DMS53 treated with DMSO at 0.1 percent for 48 hours (cell line): Measurements from ENCODE around the gene WNT5B.
"Not testable (repeated sequence)": the region's sequence is repeated elsewhere in the genome, so short reads cannot be mapped to it uniquely, and the experiment has no call there.

Experiments
- DNase-seq: peaks from one replicate; lab custom pipeline; 2025; ENCODE audit not compliant: unreplicated experiment; lab: John Stamatoyannopoulos, UW

Gene WNT5B

DNA sequence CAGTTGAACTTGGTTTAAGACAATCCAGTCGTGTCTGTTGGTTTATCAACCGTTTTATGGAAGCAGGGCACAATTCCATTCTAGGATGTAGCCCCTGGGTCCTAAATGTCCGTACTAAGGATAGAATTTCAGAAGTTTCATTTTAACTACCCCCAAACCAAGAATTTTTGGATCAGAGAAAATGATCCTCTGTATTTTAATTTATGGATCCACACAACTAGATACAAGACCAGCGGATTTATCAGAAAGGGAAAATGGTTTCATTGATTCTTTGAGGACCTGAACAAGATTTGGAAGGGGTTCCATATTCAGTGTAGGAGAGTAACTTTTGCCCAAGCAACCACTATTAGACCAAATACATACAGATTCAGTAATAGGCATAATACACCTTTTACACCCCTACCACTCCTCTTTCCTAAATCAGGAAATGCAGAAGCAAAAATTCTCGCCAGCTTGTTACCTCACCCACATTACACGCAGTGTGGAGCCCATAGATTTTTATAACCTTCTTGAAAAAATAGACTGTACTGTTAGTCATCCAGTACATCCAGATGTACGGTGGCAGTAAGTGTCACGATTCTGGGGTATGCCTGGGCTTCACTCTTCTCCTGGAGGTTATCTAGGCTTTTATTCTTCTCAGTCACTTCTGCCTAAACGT lies 33.2 kb upstream of the WNT5B start:
- no peak for DNase-seq

DNA sequence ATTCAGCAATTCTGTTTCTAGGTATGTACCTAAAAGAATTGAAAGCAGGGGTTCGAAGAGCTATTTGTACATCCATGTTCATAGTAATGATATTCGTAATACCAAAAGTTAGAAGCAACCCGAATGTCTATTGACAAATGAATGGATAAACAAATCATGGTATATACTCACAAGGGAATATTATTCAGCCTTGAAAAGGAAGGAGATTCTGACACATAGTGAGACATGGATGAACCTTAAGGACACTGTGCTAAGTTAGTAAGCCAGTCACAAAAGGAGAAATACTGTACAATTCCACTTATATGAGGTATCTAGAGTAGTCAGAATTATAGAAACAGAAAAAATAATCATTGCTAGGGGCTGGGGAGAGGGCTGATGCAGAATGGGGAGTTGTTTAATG lies 30.3 kb upstream of the WNT5B start:
- no peak for DNase-seq

DNA sequence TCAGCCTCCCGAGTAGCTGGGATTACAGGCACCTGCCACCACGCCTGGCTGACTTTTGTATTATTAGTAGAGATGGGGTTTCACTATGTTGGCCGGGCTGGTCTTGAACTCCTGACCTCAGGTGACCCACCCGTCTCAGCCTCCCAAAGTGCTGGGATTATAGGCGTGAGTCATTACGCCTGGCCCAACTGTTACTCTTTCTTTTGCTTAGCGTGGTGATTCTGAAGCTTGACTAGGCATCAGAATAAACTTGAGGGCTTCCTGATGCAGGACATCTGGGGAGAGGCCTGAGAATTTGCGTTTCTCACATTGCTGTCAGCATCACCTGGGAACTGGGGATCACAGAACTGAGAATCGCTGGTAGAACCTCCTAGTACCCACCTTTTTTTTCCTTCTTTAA lies 26.3 kb upstream of the WNT5B start:
- DNase-seq = not testable (repeated sequence)

DNA sequence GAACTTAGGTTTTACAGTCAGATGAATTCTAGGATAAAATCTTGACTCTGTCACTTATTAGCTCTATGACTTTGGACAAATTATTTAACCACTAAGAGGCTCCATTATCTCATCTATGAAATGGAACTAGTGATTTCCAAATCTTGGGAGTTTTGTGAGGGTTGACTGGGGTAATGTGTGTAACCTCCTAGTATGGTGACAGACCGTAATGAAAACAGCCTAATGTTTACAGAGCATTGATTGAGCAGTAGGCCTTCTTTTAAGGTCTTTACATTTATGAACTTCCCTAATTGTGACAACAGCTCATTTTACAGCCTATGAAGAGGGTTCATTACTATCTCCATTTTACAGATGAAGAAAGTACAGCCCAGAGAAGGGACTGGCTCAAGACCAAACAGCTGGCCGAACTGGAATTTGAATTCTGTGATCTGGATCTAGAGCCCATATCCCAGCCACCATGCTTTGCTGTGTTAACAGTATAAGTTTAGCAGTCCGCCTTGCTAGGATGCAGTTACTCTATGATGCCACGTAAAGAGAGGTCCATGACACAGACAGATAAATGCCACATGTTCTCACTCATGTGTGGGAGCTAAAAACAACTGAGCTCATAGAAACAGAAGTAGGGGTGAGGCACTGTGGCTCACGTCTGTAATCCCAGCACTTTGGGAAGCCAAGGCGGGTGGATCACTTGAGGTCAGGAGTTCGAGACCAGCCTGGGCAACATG lies 25.6 kb upstream of the WNT5B start:
- no peak for DNase-seq

DNA sequence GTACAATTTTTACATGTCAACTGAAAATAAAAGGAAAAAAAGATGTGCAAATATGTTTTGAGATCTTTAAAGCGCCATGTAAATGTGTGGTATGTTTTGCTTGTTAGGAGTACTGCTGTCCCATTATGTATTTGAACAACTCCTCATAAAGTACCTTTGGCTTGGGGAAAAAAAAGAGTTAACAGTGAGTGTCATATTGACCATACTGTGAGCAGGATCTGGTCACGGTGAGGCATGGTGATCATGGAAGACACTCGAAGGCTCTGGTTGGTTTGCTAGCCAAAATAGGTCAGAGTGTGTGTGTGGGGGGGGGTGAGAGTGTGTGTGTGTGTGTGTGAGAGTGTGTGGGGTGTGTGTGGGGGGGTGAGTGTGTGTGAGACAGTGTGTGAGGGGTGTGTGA lies 24.6 kb upstream of the WNT5B start:
- DNase-seq = no peak

DNA sequence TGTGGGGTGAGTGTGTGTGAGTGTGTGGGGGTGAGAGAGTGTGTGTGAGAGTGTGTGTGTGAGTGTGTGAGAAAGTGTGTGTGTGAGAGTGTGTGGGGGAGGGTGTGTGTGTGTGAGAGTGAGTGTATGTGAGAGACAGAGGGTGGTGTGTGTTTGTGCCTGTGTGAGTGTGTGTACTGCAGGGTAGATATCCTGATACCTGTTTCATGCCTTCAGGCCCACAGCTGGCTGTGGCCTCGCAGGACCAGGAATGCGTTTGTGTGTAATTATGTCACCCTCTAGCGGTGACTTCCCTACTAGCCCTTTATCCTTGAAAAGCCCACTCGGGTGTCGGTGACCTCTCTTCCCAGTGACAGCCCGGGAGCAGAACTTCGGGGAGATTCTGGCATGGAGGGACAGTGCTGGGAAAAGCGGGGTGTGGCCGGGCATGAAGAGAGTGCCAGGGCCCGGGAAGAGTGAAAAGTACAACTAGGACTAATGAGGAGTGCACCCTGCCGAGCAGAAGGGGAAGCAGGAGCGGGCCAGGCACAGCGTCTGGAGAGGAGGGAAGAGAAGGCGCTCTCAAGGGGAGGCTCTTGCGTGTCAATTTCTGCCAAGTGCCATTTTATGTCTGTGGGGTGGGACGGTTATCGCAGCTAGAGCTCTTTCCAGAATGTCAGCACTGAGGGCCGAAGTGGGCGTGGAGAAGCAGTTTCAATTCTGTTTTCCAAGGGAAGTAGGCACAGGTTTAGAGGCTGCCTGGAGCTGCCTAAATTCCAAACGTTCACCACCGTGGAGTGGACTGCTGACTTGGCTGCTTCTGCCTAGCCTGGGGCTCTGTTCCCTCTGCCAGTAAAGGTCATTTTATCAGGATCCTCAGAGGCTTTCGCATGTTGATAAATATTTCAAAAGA lies 23.7 kb upstream of the WNT5B start:
- peak; percentile 95 for DNase-seq

DNA sequence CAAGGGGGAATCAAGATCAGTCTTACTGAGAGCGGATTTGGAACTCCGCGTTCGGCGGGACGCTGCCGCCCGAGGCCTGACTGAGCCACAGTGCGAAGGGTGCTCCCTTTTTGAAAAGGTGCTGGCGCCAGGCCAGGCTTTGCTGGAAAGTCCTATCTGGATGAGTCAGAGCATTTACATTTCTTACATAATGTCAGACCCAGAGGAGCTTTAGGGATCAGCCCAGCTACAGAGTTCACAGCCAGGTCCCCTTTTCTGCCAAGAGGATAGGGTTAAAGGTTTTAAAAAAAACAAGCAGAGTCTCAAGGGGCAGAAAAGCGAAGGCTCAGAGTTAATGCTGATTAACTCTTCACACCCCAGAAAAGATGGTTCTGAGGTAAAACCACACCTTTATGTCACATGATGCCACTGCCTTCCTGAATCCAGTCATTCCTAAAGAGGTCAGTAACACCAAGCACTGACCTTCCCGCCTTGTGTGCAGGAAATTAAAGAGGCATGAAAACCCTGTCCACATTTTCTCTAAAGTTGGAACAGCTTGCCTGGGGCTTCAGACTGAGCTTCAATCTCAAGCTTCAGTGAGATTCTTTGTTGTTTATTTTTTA lies 22.9 kb upstream of the WNT5B start:
- DNase-seq = peak; percentile 96

DNA sequence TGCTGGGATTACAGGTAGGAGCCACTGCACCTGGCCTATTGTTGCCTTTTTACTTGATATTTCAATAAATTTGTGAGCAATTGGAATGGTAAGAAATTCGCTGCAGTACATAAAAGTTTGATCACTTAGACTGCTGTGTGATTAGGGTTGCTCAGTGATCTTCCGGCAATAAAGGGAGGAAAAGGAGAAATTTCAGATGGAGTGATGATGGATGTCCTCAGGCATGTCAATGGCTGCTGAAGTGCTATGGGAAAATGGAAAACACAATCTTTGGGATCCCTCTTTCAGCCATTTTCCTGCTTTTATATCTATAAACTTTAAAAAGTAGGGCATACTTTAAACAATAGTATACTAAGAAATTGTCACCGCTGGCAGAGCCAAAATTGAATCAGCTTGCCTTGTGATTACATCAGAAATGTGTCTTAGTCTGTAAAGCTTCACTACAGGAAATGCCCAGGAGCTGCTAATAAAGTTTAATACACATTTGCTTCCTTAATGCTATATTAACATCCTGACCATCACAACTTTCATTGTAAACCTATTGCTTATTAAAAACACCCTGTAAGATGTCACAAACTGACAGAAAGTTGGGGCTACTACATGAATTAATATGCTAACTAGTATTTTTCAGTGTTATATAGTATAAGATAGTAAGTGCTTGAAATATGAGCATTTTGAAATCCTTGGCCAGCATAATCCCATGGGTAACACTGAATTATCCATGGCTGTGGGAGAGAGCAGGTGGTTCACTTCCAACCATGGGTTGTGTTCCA lies 20.9 kb upstream of the WNT5B start:
- DNase-seq = peak; percentile 20

DNA sequence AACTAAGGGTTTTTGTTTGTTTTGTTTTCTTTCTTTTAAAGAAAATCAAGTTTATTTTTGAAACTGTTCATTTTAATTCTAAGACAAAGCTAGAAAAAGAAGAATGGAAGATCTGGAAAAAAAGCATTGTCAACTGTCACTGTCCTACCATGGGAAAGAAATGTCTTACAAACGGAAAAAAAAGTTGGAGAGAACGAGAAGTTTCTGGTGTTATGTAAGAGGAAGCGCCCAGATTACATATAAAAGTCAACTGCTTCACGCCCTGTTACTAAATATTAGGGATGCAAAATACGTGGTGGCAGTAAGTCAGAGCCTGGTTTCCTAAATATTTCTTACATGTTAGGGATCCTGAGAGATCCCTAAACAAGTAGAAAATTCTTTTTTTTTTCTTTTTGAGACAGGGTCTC lies 20.3 kb upstream of the WNT5B start:
- no peak for DNase-seq

DNA sequence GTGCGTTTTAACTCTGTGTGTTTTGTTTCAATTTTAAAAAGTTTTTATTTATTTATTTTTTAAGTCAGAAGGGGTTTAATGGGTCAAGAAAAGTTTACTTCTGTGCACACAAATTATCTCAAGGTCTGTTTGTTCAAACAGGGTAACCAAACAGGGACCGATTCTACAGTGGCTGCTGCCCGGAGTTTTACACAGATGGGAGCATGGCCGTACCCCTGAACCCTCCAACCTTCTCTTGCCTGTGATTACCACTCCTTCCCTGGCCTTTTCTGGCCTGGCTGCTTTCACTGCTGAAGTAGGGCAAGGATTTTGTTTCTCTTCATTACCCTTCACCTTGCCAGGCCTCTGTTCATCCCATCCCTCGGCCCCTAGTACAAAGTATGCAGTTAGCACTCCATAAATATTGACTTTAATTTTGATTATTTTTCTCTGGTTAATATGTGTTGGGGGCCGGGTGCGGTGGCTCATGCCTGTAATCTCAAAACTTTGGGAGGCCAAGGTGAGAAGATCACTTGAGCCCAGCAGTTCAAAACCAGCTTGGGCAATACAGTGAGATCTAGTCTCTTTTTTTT lies 18.9 kb upstream of the WNT5B start:
- DNase-seq = no peak

DNA sequence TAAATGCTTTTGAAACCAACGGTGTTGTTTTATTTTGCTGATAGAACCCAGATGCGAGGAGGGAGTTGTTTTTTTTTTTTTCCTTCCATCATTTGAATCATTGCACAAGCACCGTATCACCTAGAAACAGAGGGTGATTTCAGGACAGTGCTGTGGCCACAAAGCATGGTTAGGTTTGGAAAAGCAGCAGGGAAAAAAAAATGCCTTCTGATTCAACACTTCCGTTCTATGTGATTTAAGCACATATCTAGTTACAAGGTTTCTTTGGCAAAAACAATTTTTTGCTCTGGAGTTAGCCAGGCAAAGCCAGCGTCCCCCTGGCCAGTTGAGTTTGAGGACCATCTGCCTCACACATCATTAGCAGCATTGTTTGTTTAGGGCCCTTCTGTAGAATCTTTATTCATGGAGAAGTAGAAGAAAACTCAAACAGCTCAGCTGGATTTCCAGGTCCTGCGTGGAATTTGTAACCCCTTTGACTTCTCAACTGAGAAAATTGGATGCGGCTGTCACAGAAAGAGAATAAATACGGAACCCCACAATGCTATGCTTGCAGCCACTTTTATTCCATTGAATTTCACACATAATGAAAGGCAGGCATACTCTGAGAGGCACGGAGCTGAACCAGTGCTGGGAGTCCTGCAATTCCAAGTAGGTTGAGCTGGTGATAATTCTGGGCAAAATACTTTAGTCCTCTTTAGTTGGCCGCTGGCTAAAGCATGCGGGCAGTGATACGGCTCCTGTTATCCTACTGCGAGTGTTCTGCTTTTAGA lies 17.0 kb upstream of the WNT5B start:
- DNase-seq = no peak

DNA sequence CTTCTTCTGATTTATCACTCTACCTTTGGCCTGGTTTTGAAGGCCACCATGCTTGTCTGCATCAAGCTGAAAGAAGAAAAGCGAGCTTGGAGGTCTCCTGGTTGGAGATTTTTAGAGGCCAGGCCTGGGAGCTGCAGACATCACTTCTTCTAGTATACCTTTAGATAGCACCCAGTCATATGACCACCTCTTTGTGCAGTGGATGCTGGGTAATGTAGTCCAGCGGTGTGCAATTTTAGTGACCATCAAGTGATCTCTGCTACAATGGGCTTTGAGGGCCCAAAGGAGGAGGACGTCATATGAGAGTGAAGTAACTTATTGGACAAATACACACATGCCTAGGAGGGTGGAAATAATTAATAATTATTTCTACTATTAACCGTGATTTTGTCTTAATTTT lies 15.2 kb upstream of the WNT5B start:
- no peak for DNase-seq

DNA sequence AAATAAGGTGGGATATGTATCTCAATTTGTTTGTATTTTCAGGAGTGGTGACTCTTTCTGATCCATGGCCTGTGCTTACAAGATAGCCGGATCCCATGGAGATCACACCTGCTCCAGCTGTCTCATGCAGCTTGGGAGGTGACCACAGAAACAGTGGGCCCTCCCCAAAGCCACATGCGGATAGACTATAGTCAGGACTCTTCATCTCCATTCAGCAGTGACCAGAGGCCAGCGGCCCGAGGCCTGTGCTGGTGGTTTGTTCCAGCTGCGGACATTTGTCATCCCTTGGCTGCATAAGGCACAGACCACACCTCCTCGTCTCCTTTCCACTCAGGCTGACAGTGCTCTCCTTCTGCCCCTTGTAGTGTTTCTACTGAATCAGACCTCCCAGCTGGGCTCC lies 14.7 kb upstream of the WNT5B start:
- DNase-seq = no peak

DNA sequence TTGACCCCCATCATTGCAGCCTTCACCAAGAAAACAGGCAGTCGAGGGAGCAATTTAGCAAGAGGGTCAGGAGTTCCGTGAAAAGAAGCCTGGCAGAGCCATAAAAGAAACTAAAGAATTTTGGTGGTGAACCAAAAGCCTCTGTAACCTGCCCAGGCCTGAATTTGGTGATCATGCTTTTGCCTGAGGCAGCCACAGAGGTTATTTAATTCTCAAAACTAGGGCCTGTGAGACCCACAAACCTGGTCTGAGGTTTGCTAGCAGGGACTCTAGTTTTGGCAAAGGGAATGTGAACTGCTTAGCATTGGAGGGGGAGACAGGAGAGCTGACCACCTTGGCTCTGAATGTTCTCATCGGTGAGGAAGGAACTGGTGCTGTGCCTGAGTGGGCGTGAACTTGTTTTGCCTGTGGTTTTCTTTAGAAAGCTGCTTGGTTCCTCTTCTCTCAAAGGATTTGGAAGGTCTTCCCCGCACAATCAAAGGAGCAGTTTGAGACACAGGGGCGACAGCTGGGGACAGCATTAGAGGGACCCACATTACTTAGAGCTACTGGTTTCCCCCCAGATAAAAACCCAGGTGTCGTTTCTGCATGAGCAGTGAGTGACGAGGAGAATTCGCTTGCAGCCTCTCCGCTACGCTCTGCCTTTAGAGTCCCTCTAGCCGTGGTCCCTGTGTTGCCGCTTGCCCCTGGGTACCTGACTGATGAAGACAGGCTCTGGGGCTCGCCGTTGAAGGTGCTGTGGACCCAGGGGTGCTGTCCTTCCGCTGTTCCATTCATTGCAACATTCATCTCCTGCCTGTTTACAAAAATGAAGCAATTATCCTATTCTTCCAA lies 12.6 kb upstream of the WNT5B start:
- no peak for DNase-seq

DNA sequence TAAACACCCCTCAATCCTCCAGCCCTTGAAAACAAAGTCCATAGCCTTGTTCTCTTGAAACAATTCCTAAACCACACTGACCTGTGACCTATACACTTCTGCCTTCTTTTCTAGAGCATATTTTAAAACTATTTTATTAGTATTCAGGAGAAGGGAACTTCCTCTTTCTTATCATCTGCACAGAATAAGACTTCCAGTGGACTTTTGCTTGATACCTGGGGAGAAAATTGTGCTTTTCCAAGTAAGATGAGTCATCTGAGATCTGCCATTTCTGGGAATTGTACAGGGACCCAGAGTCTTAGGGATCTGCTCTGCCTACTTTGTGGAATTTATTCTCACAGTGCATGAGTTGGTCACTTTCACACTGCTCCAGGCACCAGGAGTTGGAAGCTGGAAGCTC lies 10.5 kb upstream of the WNT5B start:
- DNase-seq = no peak

DNA sequence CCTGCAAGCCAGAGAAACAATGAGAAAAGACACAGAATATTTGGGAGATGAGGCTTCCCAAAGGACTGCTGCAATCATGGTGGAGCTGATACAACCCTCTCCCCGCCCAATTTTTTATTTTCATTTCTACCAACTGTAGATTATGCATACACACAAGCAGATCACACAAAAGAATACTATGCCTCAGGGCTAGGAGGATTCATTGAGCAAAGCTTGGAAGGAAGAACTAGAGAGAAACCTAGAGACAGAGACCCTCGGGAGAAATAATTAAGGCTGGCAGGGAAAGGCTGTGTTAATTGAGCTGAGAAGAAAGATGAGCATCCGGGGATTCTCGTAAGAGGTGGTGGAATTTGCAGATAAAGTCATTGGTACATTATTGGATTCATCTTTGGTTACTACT lies 9.9 kb upstream of the WNT5B start:
- DNase-seq = no peak

DNA sequence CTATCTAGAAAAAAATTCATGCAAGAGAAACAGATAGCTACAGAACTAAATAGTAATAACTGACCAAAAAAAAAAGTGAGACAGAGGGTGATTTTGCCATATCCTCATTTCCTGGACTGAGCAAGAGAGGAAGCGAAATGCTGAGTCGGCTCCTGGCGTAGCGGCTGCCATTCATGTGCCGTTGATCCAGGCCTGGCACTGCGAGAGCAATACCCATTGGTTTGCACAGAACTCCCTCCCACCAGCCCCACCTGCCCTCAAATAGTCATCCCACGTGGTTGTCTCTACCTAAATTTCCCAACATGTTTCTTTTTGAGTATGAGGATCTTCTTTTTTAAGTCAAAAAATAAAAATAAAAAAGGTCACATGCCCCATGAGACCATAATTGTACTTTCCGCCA lies 9.4 kb upstream of the WNT5B start:
- no peak for DNase-seq

DNA sequence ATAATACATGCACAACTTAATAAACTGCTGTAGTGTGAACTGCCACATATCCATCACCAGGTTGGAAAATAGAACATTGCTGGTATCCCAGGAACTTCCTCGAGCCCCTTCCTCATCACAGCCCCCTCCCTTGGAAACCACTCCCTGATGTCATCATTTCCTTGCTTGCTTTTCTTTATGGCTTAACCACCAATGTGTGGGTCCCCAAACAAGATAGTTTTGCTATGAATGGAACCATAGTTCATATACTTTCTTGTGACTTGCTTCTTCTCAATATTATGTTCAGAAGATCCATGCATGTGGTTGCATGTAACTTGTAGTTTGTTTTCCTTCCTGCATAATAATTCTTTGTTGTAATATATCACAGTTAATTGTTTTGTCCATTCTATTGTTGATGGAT lies 8.9 kb upstream of the WNT5B start:
- no peak for DNase-seq

DNA sequence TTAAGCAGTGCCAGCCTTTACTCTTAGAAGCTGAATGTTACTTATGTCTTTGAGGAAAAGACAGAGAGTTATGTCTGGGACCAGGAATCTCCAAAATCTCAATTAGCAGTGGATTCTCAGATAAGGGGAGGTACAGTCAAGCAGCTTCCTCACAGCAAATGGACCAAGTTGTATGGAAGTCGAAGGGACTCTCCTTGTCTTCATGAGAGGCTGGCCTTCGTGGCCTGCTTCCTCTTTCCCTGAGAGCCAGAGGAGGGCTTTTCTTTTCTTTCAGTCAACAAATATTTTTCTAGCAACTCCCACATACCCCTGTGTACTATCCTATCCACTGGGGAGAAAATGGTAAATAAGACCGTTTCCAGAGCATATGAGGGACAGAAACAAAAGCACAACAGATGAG lies 6.6 kb upstream of the WNT5B start:
- no peak for DNase-seq
